DMS 273 treated with DMSO at 0.1 percent for 48 hours (cell line): ENCODE data around the gene AIG1.
"Not testable (repeated sequence)": the region's sequence is repeated elsewhere in the genome, so short reads cannot be mapped to it uniquely, and the experiment has no call there.

Source experiments
- DNase-seq: peaks from one replicate; lab custom pipeline; 2025; lab: John Stamatoyannopoulos, UW

Gene AIG1

DNA sequence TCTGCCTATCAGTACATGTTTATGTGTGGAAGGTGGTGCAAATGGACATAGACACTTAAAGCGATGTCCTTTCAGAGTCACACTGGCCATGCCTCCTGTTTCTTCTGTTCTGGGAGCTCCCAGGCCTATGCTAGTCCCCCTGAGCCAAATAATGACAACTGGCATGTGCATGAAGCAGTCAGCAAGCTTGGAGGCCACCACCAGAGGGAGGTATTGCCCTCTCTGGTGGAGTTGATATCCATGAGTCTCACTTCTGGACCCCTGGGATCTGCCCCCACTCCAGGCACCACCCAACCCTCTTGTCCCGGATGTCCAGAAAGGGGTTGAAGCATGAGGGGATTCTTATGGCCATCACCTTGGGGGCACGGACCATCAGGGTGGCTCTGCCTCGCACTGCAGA, 172.2 kb downstream of the AIG1 start:
- peak; percentile 12 for DNase-seq

DNA sequence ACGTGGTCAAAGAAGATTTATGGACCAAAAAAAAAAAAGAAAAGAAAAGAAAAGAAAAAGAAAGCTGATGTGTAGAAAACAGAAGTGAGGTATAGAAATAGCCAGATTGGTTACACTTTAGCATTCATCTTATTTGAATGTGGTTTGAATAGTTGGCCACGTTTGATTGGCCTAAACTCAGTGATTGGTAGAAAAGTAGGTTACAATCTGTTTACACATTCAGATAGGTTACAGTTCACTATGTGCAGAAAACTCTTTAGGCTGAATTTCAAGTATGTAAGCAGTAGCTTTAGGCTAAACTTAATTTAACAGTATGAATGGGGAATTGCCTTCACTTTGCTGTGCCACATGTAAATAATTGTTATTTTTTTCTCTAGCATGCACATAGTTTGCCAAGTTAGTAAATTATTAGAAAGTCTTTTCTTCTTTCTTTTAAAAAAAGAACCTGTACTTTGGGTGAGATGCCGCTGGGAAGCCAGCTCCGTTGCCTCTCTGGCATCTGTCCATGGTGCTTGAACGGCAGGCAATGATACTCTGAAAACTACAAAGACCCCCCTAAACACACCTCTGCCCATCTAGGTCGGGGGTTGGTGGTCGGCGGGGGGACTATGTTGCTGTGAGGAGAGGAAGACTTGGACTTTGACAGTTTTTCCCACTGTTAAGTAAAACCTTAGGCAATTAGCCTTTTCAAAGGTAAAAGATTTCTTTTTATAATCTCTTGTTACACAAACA, 173.0 kb downstream of the AIG1 start:
- DNase-seq = no peak

DNA sequence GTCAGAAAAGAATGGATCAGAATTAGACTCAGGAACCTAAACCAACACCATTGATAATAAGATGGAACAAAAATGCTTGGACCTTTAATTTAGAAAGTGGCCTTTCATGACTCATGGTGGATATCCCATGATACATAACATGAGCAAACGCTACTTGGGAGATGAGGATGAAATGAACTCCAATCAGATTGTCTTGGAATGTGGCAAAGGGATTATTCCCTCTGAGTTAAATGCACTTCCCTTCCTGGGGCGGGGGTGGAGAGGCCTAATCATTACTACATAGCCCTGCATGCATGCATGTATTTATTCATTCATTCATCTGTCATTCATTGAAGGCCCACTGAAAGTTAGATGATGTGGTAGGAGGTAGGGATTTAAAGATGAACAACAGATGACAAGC, 174.0 kb downstream of the AIG1 start:
- no peak for DNase-seq

DNA sequence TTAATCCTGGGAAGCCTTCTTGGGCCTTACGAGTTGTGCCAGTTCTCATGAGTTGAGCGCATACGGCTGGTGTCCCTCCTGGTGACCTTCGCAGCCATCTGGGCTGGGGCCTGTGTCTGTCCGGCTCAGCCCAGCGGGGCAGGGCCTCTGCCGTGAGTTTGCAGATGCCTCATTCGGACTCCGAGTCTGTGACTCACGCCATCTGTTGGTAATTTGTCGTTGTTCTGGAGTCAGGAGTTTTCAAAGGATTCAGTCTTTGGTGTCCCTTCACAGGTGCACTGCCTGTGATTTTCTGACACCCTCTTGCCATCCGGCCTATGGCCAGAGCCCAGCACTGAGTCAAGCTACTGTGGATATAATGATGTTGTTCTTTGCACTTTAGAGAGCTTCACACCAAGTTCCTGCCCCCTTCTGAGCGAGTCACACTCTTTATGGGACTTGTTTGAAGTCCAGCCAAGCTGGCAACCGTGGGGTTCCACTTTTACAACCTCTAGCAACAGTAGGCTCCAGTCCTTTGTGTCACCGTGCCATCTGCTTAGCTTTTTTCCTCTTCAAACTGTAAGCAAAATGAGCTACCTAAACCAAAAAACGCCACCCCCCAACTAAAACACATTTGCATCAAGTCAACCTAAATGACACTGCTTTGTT, 175.6 kb downstream of the AIG1 start:
- peak; percentile 92 for DNase-seq

DNA sequence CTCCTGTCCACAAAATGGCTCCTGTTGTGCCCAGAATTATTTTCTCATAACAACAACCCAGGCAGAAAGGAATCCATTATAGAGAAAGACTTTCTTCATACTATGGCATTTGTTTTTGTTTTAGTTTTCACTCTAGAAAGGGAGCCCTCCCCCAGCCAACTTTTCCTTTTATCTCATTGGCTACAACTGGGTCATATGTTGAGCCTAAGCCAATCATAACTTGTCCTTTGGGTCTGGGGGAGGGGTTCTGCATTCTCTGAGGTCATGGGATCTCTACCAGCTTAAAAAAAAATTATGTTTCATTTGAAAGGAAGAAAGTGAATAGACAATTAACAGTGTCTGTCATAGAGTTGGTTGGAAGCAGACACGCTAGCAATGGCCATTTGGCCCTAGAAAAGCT, 177.6 kb downstream of the AIG1 start:
- no peak for DNase-seq

DNA sequence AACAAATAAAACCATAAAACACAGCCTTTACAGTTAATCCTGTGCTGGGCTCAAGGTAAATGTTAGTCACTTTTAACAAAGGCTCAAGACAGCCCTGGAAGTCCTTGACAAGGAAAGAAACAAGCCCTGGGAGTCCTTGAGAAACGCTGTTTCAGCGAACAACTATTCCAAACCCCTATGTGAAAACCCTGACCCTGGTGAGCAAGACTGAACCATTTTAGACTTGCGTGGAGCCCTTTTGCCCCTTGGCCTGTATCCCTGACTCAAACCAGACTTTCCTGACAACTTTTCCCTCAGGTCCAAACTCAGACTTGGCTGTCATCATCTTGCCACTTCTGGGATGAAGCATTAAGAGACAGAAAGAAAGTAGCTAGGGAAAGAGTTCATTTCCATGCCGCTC, 180.4 kb downstream of the AIG1 start:
- DNase-seq = no peak

DNA sequence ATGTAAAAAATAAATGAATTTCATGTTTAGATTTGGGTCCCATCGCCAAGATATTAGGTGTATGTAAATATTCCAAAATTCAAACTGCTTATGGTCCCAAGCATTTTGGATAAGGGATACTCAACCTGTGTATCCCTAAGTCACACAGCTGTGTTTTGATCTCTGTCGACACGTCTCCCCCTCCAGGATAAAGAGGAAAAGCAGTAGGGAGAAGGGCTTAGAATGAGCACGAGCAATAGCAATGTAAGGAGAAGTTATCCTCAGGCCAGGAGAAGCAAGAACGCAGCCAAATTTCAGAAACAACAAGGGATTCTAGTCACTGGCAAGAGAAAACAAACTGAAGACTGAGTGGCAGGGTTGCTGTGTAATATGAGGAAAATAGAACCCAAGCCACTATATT, 181.2 kb downstream of the AIG1 start:
- no peak for DNase-seq

DNA sequence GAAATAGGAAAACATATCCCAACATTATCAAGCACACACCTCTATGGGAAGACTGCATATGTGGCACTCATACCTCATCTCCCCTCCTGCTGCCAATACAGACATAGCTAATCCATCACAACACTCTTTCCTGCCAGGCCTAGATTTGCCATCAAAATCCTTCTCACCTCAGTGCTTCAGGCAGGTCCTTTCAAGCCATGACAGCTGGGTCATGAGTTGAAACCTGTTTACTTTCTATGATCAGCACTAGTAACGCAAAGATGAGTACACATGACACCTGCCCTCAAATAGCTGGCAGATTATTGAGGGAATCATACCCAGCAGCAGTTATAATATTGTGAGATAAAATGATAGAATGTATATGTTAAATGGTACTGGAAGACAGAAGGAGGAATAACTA, 183.1 kb downstream of the AIG1 start:
- DNase-seq = no peak

DNA sequence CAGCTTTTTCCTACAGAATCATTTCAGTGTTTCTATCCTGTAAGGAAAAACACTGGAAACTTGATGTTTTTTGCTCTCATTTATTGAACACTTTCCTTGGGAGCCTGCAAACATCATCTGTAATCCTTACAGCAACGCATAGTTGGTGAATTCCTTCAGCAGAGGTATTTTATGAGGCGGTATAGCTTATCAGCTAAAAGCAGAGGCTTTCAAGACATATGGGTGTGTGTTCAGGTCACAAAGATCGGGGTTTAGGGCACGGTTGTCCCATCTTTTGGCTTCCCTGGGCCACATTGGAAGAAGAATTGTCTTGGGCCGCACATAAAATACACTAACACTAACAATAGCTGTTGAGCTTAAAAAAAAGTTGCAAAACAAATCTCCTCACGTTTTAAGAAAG, 185.0 kb downstream of the AIG1 start:
- DNase-seq = no peak

DNA sequence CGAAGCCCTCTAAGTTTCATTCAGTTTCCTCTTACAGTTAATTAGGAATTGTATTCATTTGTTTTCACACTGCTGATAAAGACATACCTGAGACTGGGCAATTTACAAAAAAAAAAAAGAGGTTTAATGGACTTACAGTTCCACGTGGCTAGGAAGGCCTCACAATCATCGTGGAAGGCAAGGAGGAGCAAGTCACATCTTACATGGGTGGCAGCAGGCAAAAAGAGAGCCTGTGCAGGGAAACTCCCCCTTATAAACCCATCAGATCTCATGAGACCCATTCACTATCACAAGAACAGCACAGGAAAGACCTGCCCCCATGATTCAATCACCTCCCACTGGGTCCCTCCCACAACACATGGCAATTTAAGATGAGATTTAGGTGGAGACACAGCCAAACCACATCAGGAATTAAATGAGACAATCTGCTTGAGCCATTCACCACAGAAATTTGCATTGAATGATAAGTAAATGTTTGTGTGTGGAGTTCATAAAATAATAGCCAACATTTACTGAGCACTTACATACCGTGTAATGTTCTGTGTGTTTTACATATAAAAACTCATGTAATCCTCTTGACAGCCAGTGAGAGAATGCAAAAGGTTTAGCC, 185.6 kb downstream of the AIG1 start:
- not testable (repeated sequence) for DNase-seq

DNA sequence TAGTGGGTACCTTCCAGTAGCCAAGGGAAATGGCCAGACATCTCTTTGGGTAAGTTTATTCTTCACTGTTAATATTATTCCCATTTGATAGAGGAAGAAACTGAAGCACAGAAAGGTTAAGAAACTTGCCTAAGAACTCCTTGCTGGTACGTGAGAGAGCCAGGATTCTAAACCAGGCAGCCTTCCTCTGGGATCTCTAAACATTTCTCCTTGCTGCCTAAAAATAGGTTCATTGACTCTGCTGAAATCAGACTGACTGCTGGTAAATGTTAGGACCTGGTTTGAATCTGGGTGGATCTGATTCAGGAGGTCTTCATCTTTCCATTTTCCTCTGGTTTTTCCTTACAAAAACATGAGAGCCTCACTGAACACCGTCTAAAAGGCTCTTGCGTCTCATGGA, 186.9 kb downstream of the AIG1 start:
- DNase-seq = no peak

DNA sequence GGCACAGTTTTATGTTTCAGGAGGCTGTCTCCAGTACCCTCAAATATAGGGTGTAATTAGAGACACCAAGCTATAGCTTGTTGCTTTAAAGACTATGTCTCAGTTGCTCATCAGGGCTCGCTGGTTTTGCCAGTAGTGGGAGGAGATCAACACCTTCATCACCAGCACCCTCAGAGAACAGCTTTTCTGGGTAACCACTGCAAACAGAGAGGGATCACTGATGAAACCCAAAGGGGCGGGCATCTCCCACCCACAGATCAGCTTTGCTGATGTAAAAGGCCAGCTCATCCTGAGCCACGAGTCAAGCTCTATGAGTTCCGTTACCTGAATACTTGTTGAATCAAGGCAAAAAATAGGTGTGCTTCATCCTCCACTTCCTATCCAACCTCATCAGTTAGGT, 187.7 kb downstream of the AIG1 start:
- DNase-seq = no peak

DNA sequence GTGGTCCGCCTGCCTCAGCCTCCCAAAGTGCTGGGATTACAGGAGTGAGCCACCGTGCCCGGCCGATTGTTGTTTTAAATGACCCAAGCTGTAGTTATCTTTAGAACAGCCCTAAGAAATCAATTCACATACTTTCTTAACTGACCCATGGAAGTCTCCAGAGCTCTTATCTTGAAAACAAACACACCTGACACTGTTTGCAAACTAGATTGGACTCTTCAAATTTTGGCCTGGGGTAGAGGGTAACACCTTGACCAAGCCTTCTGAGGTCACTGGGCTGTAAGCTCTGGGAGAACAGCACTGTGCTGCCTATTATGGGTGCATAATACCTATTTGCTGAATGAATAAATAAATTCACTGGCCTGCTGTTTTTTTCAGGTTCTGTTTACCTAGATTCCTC, 190.6 kb downstream of the AIG1 start:
- DNase-seq = no peak

DNA sequence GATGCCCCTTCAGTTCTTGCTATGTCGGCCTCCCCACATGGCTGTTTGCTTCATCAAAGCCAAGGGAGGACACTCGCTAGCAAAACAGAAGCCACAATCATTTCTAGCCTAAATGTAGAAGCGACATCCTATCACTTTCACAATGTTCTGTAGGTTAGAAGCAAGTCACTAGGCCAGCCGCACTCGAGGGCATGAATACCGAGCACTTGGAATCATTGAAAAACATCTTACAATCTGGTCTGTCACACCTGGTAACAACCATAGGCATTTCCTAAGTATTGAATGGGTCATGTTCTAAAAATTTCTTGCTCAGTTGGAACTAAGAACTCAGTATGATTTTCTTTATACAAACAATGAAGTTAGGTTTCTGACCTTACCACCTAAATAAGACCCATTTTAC, 192.3 kb downstream of the AIG1 start:
- DNase-seq = no peak

DNA sequence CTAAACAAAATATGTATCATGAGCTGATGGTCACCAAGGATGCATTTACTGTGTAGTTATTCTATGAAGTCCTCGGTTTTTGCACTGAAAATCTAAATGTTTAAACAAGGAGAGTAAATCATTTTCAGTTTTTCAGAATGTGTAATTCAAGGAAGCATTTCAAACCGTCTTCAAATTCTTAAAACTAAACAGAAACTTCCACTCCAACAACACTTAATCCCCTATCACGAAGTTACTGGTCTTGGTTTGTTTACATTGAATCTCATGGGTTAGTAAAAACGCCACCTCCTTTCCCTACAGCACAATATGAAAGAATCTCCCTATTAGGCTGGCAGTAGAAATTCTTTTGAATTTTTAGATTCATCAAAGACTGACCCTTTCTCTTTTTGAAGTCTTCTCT, 192.9 kb downstream of the AIG1 start:
- no peak for DNase-seq

DNA sequence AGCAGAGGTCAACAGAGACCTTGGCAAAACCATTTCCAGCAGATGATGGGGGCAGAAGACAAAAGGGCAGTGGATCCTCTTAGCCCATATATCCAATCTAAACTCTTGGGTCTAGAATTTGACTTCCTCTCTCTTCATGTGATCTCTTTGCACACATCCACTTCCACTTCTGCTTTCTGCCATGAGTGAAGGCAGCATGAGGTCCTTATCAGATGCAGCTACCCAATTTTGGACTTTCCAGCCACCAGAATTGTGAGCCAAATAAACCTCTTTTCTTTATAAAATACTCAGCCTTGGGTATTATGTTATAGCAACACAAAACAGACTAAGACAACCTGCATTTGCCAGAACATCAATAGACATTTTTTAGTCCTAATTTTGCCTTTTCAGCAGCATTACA, 198.3 kb downstream of the AIG1 start:
- DNase-seq = no peak

DNA sequence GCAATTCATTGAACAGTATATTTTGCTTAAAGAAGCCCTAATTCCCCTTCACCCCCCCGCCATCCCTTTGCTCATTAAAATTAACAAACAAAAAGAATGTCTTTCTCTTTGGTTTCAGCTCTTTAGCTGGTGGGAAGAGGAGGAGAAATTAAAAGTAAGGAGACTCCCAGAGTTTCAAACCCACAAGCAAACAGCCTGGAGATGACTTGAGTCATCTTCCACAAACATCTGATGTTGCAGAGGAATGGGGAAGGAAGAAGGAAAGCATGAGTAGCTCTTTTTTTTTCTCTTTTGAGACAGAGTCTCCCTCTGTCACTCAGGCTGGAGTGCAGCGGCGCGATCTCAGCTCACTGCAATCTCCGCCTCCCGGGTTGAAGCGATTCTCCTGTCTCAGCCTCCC, 200.2 kb downstream of the AIG1 start:
- DNase-seq = no peak

DNA sequence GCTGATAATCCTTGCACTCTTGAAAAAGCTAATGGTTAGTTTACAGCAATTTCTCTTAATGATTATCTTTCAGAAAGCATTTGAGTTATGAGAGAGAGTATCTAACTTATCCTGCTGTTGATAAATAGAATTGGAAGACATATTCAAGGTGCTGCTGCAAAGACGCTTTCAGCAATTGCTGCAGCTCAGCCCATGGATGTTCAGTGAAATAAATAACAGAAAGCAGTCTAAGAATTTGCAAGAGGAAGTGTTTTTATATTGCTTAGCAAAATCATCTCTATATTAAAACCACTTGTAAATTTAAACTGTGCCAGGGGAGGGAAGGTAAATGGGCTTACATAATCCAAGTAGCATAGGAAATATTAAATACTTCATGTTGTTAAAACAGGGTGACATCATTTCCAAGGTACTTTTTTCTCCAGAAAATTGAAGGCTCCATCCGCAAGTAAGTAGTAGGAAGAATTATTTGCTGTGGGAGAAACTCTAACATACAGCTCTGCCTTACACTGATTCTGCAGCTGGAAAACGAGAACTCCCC, 201.3 kb downstream of the AIG1 start:
- no peak for DNase-seq

DNA sequence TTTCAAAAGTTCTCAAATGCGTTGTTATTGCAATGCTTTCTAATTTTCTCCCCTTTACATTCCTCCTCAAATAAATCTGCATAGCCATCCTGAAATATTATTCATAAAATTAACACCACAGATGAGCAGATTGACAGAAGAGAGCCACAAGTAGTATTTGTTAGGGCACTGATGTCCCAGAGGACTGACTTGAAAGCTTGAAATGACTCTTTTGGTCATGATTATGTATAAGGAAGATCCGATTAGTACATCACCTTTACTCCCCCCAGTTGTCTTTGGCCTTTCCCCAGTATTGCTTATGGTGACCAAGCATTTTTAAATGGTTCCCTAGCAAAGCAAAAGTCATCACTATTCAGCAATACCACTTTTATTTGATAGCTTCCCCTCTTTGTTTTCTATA, 202.2 kb downstream of the AIG1 start:
- no peak for DNase-seq

DNA sequence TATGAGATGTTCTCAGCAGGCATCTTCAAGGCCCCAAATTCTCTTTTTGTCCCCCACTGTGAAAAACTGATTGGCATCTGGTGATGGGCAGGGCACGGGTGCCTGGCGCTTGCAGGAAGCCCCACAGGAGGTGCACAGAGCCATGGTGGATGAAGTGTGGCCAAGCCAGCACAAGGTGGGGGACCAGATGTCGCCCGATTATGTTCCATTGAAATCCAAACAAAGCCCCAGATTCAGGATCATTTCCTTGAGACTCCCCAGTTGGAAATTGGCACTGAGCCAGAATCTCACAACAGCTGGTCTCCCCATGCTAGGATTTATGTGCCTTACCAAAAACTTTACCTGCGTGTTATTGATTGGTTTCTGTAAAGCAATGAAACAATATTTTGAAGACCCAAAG, 203.7 kb downstream of the AIG1 start:
- peak; percentile 95 for DNase-seq

DNA sequence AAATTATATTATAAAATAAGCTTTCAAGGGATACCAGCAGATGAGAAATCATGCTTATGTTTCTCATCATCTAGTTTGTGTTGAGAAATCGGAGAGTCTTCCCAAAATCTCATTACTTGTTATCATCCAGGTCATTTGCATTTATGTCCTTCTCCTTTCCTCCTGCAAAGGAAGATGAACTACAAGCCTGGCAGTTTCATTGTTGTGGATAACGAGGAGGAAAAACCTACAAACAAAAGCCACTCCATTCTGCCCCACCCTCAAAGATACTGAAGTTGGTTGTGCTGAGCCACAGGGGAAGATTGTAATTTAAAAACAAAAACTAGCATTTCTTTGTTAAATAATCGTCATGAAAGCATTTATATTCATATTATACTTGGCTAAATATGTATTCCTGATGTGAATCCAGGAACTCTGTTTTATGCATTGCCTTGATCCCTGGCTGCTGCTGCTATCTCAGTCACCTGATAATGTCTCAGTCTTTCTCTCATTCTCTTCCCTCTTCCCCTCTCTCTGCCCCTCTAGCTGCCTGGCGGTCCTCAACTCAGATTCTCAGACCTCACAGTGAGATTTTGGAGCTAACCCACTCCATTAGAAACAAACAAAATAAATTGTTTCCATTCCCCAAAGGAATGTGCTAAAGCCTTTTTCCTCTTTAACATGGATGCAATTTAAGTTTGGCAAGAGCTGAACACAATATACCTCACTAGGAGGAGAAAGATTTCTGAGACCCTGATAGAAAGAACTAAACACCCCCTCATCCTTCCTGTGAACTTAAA, 204.5 kb downstream of the AIG1 start:
- no peak for DNase-seq

DNA sequence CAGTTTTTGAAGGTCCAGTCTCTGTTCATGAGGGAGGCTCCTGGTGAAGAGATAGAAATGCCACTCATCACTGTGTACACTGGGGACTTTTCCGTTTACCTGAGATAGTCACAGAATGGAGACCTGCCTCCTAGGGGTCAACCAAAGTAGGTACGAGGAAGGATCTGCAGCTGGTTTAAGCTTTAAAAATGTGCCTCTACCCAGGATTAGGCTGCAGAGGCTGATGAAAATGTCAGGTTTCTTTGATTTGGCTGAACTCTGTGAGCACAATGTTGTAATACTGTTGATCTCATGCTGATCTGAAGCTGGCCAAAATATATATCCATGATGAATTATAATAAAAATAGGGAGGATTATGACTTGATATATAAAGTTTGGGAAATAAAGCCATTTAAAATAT, 207.1 kb downstream of the AIG1 start:
- no peak for DNase-seq

DNA sequence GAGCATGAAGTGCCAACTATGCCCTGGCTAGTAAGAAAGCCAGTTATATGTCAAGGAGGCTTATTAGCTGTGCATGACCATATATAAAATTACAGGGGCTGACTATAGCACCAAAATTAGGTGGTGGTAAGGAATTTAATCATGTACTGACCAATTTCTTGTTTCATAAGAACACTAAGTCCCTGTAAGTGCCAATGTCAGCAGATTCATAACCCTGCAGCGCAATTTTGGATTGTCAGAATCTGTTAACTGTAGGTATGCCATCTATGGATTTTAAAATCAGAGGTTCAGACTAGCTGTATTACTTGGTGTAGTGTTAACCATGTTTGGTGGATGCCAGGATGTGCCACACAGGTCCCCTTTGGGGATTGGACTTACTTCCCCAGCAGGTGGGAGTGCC, 207.8 kb downstream of the AIG1 start:
- no peak for DNase-seq
